Erythroblast (primary cell): ENCODE measurements around the gene ARHGAP26.

Experiments
- GATA1 ChIP-seq: IDR thresholded peaks from 2 replicates; pipeline ENCODE4 v1.6.1; 2011; ENCODE audit warnings: low read depth, mild to moderate bottlenecking, control low read depth, low read length, moderate library complexity
- POLR2A ChIP-seq: IDR thresholded peaks from 2 replicates; pipeline ENCODE4 v1.6.1; 2011; ENCODE audit warnings: mild to moderate bottlenecking, low read length

DNA sequence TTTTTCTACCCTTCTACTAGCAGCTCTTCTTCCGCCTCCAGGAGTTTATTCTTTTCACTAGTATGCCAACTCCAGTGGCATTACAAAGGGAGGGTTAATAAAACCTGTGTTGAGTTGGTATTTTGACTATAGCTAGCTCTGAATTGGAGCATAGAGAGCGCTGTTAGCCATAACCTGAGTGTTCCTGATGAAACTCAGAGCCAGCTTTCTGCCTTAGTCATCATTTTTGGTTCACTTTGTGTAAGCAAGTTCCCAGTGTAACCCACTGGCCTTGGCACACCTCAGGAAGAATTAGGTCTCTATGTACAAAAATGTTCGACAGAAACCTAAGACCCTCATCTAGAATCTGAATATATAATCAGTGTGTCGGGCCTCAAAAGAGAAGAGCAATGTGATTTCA, 394.4 kb downstream of the ARHGAP26 start:
- TF ChIP-seq POLR2A (no peak), GATA1 (no peak)
